Activated CD8-positive, alpha-beta memory T cell treated with anti-CD3 and anti-CD28 coated beads, Interleukin-2, amount 50 U/mL, for 24 hours (primary cell): ENCODE data around the gene ECSCR.
"Not testable (repeated sequence)": the region's sequence is repeated elsewhere in the genome, so short reads cannot be mapped to it uniquely, and the experiment has no call there.

Experiments used
- DNase-seq: peaks from one replicate; pipeline ENCODE4 v3.0.0-alpha.2; 2020; ENCODE audit errors: extremely low read depth

ECSCR gene

GRCh38 chr5:139446956-139447779 lies 15.4 kb downstream of the ECSCR start:
- DNase-seq = no peak

- DNase-seq = no peak
These were observed 17.0 kb downstream of the ECSCR start for GRCh38 chr5:139445325-139446170.

GRCh38 chr5:139443831-139444453 lies 18.6 kb downstream of the ECSCR start:
- DNase-seq = no peak

GRCh38 chr5:139440416-139440815 lies 22.1 kb downstream of the ECSCR start:
- not testable (repeated sequence) for DNase-seq

- peak; percentile 66 for DNase-seq
These were observed 23.3 kb downstream of the ECSCR start, which contains the start of gene DNAJC18 for GRCh38 chr5:139439013-139439903. TSS of gene DNAJC18 (minus strand) at chr5:139439525. CDS start at chr5:139439445, 80 bp downstream.

- no peak for DNase-seq
These were observed 23.9 kb downstream of the ECSCR start for GRCh38 chr5:139438707-139439012.

GRCh38 chr5:139435676-139436075 lies 26.9 kb downstream of the ECSCR start:
- no peak for DNase-seq

- no peak for DNase-seq
These were observed 30.8 kb downstream of the ECSCR start for GRCh38 chr5:139431706-139432105.

GRCh38 chr5:139430015-139430414 lies 32.5 kb downstream of the ECSCR start:
- no peak for DNase-seq

GRCh38 chr5:139426203-139426885 lies 36.2 kb downstream of the ECSCR start:
- DNase-seq = no peak

GRCh38 chr5:139425497-139425896 lies 37.0 kb downstream of the ECSCR start:
- DNase-seq = no peak

- no peak for DNase-seq
These were observed 40.1 kb downstream of the ECSCR start for GRCh38 chr5:139422307-139422893.

- no peak for DNase-seq
These were observed 43.0 kb downstream of the ECSCR start for GRCh38 chr5:139419226-139420192.

- DNase-seq = no peak
These were observed 43.8 kb downstream of the ECSCR start for GRCh38 chr5:139418793-139419192.

- no peak for DNase-seq
These were observed 45.3 kb downstream of the ECSCR start for GRCh38 chr5:139417214-139417613.

- no peak for DNase-seq
These were observed 45.9 kb downstream of the ECSCR start for GRCh38 chr5:139416651-139417050.

- DNase-seq = no peak
These were observed 46.7 kb downstream of the ECSCR start for GRCh38 chr5:139415869-139416268.

GRCh38 chr5:139415221-139415861 lies 47.2 kb downstream of the ECSCR start:
- no peak for DNase-seq
